GM21717 (cell line): ENCODE results near the gene ANO9.
"Not testable (repeated sequence)": the region's sequence is repeated elsewhere in the genome, so short reads cannot be mapped to it uniquely, and the experiment has no call there.

ENCODE experiments used
- ATAC-seq: cut with Tn5 transposase; IDR thresholded peaks from one replicate; pipeline ENCODE4 v1.9.1; 2021; ENCODE audit warnings: mild to moderate bottlenecking, moderate library complexity; ENCODE audit not compliant: unreplicated experiment

The ANO9 gene

GRCh38 chr11:389369-389768 lies 52.4 kb downstream of the ANO9 start:
- ATAC-seq = not testable (repeated sequence)

DNA sequence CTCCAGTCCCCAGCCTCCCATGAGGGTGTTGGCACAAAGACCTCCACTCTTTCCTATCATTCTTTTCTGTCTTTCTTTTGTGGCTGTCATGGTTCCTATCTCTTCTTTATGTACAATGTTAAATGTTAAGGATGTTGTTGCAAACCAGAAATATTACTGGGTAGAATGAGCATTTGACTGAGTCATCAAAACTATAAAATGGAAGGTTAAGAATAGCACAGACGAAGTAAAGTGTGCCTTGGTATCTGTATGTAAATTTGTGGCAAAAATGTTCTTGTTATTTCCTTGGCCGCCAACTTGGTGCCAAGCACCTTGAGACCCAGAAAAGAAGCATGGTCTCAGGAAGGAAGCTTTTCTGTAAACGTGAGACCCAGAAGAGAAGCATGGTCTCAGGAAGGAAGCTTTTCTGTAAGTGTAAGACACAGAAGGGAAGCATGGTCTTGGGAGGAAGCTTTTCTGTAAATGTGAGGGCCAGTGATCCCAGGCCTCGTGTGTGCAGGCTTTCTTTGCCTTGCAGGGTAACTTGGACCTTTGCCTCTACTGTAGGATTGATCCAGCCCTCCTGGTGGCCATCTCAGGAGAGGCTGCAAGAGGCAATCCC lies 54.5 kb downstream of the ANO9 start:
- ATAC-seq = no peak

- no peak for ATAC-seq
Measured at GRCh38 chr11:386483-386882, 55.3 kb downstream of the ANO9 start.

DNA sequence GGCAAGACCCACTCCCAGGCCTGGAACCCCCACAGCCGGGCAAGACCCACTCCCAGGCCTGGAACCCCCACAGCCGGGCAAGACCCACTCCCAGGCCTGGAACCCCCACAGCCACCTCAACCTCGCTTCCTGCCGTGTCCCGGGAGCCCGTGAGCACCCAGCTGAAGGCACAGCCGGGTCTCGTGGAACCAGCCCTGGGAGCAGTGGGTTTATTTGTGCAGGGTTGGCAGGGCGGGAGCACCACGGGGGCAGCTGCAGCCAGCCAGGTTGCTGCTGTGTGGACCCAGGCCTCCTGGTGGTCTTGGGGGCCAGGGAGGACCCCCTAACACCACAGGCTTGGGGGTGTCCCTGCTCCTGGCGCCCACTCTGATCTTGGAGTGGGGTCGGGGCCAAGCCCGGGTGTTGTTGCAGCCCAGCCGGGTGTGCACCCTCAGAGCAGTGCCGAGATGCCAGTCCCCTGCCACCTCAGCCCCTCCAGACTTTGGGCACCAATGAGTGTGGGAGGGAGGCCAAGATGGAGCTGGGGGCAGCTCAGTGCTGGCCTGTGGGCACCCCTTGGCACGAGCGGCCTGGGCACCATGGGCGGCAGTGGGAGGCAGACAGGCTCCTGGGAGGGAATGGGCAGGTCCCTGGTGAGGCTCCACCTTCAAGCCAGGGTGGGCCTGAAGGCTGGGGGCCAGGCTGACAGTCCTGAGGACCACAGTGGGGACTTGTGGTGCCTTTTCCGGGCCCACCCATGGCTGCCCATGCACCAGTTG lies 56.0 kb downstream of the ANO9 start:
- no peak for ATAC-seq

DNA sequence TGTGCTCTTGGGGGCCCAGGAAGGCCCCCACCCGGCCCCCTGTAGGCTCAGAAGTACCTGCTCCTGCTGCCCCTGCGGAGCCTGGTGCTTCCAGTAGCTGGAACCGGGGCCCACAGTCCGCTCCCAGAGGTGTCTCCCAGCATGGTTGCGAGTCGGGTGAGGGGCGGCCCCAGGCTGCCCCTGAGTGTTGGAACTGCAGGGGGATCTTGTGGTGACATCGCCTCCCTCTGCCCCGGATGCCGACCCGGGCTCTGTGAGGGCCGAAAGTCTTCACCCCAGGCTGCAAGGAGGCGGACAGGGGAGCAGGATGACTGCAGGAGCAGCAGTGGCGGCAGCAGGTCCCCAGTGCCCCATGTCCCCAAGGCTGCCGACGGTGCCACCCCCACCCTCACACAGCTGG lies 57.3 kb downstream of the ANO9 start:
- no peak for ATAC-seq

- no peak for ATAC-seq
Measured at GRCh38 chr11:383431-383830, 58.4 kb downstream of the ANO9 start.

DNA sequence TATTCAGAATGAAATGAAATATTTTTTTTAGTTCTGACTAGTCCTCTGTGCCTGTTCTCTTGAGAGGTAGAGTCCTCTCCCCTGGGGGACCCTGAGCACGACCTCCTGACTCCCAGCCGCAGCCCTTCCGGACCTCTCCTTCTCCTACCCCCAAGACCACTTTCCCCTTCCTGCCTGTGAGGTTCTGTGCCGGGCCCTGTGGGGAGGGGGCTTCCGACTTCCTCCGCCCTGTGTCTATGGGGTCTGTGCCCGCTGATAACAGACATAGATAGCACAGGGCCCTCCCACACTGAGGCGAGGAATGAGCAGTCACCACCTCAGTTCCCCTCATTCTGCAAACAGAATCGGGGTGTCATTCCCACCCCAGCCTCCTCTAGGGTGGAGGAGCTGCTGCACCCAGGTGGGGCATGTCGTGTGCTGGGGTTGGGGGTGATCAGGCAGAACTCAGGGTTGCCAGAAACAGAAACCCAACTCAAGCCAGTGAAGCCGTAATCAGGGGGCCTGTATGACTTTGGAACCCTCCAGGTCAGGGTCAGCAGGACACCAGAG lies 59.7 kb downstream of the ANO9 start:
- no peak for ATAC-seq

DNA sequence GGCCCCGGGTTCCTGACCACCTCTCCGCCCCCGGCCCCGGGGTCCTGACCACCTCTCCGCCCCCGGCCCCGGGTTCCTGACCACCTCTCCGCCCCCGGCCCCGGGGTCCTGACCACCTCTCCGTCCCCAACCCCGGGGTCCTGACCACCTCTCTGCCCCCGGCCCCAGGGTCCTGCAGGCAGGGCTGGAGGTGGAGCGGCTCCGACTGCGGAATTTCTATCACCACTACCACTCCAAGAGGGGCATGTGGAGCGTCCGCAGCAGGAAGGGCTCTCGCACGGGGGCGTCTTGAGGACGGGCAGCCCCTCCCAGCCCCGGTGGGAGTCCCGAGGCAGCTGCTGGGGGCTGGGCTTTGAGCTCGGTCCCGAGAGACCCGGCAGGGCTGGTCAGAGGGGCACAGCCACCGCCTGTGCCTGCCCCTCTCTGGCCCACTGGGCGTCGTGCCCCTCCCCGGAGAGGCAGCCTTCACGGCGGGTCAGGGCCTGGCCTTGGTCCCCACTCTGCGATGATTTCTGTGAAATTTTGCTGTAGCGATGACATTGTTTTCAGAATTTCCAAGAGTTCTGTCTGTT lies 60.2 kb downstream of the ANO9 start:
- no peak for ATAC-seq

GRCh38 chr11:380996-381395 lies 60.8 kb downstream of the ANO9 start:
- ATAC-seq = no peak

DNA sequence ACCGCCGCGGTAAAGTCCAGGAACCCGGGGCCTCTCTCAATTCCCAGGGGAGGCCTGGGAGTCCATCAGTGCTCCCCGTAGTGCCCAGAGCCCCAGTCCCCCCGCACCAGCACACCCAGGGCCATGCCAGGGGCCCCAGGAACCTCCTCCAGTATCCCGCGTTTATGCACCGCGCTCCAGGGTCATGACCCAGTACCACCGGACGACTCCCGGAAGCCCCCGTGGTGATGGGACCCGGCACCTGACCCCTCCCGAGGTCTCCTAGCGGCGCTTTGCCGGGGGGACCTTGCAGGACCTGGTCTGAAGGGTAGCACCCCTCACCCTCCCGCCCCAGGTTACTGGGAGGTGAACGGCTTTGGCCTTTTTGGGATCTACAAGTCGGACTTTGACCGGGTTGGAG lies 61.3 kb downstream of the ANO9 start:
- ATAC-seq = no peak

GRCh38 chr11:380095-380480 lies 61.7 kb downstream of the ANO9 start:
- ATAC-seq = no peak

DNA sequence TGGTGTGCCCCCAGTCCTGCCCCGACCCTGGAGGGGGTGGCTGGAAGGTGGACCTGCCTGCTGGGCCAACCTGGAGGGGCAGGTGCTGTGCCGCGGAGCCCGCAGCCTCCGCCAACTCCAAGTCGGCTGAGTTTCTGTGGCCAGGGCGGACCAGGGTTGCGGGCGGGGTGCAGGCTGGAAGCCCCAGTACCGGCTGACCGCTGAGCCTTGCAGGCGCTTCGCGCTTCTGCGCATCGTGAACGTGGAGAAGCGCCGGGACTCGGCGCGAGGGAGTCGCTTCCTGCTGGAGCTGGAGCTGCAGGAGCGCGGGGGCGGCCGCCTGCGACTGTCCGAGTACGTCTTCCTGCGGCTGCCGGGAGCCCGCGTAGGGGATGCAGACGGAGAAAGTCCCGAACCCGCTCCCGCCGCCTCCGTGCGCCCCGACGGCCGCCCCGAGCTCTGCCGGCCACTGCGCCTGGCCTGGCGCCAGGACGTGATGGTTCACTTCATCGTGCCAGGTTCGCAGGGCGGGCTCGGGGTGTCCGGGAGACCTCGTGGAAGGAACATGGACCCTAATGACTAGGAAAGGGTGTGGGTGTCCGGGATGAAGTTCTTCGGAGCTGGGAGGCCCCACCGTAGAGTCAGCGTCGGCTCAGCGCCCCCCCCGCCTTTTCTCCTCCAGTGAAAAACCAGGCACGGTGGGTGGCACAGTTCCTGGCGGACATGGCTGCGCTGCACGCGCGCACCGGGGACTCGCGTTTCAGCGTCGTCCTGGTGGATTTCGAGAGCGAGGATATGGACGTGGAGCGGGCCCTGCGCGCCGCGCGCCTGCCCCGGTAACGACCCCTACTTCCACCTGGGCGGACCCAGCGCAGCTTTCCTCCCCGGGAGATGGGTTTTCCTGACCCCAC lies 62.4 kb downstream of the ANO9 start:
- ATAC-seq = no peak

DNA sequence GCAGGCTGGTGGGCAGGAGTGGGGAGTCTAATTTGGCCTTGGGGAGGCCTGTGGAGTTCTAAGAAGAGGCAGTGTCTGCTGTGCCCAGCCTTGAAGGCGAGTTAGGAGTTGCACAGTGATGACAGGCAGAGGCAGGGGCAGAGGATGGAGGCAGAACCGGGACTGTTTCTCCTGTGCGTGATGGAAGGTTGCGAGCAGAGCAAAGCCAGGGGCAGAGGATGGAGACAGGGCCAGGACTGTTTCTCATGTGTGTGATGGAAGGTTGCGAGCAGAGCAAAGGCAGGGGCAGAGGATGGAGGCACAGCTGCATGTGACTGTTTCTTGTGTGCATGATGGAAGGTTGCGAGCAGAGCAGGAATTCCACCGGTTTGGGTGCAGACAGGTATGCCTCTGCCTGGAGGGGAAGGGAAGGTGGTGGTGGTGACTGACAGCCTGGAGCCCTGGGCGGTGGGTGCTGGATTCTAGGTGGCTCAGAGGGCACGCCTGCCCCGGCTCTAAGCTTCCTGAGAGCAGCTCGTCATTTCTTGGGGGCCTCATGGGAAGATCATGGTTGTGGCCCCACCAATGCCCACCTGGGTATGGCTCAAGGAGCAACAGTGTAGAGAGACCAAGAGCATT lies 63.8 kb downstream of the ANO9 start:
- ATAC-seq = no peak

DNA sequence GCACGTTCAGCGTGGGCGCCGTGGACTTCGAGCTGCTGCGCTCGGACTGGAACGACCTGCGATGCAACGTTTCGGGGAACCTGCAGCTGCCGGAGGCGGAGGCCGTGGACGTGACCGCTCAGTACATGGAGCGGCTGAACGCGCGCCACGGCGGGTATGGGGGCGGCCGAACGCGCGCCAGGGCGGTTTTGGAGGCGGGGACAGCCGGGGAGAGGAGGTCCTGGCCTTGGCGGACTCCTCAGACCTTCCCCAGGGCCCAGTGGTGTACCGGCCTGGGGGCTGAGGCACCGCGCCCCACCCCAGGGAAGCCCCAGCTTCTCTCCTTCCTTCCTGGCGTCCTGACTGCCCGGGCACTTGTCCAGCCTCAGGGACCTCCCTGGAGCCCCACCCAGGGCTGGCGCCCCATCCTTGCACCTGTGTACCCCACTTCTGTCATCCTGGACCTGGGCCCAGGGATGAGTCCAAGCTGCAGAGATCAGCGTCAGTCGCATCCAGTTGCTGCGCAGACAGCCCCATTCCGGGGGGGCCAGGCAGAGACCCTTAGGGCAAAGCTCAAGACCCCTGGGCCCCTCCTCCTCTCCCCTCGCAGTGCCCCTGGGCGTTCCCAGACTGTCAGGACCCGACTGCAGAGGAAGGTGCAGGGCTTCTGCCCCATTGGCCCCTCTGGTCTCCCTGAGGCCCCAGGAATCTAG lies 64.5 kb downstream of the ANO9 start:
- no peak for ATAC-seq

- ATAC-seq = no peak
Measured at GRCh38 chr11:376531-377173, 65.2 kb downstream of the ANO9 start.

- ATAC-seq = no peak
Measured at GRCh38 chr11:375065-376025, 66.5 kb downstream of the ANO9 start.

DNA sequence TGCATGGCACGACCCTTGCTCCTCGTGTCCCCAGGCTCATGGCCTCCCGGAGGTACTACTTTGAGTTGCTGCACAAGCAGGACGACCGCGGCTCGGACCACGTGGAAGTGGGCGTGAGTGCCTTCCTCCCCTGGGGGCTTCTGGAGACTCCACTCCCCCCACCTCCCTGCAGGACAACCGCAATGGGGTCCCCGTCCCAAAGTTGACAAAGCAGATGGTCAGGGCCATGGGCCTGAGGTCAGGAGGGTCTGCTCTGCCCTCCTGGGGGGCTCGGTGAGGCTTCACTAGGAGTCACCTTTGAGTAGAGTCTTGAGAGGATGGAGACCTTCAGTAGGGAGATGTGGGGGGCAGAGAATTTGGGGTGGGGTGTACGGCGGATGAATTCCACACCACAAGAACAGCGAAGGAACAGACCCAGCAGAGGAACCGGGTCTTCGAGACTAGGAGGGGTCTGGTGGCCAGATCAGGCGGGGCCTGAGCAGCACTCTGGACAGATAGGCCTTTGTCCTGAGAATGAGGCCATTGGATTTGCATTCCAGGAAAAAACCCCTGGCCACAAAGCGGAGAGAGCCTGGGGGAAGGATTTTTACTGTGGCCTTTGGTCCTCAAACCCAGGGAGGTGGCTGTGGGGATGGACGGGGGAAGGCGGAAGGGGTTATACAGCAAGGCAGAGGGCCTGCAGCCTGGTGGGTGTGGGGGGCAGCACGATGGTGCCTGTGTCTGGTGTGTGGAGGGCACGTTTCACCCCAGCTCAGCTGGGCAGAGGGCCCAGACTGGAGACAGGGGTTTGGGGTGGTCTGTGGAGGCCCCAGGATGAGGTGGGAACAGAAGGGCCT lies 67.9 kb downstream of the ANO9 start:
- ATAC-seq = no peak
